Ovary (tissue), 9 donors: ENCODE data around the gene FRMD4A. TPM values are rescaled to one million over a fixed set of nuclear protein-coding genes. Genes with fewer than 3 reads are reported as not detected.

Experiments used
- DNase-seq, 5 donors: peaks; one replicate each; pipeline ENCODE4 v3.0.0-alpha.2; 2019 to 2020
- H3K27ac ChIP-seq, 2 donors: fragments of 200-600 bp; one replicate each; pipeline versions ENCODE4 v1.5.1 to v1.8.0; 2019 to 2022
- H3K27me3 ChIP-seq: fragments of 200-600 bp; one replicate; pipeline ENCODE4 v1.8.0; 2022
- H3K36me3 ChIP-seq: fragments of 200-600 bp; sonication (generic); one replicate; pipeline ENCODE4 v1.5.1; 2019
- H3K4me1 ChIP-seq: one replicate; pipeline ENCODE4 v1.8.1; 2013; ENCODE audit warnings: mild to moderate bottlenecking, moderate library complexity; ENCODE audit not compliant: insufficient read depth
- H3K4me3 ChIP-seq: fragments of 200-600 bp; sonication (generic); one replicate; pipeline ENCODE4 v1.5.1; 2017
- H3K9me3 ChIP-seq, 2 donors: fragments of 200-600 bp in 1 of 2; sonication (generic) in 1 of 2; one replicate each; pipeline versions ENCODE4 v1.5.1 to v1.8.1; 2013 to 2019; ENCODE audit warnings: mild to moderate bottlenecking in 1 of 2, moderate library complexity in 1 of 2
- CTCF ChIP-seq, 3 donors: fragments of 450-650 bp in 2 of 3; fragments of 200-600 bp in 1 of 3; IDR thresholded peaks; one replicate each; pipeline versions ENCODE4 v1.5.1 to v1.8.0; 2016 to 2022; ENCODE audit warnings: antibody characterized with exemption in 3 of 3, mild to moderate bottlenecking in 1 of 3
- EP300 ChIP-seq: sonication (generic); formaldehyde crosslinking; IDR thresholded peaks from one replicate; pipeline ENCODE4 v1.6.1; 2017; ENCODE audit warnings: antibody characterized with exemption
- POLR2A ChIP-seq: fragments of 450-650 bp; IDR thresholded peaks from one replicate; pipeline ENCODE4 v1.6.1; 2017; ENCODE audit warnings: antibody characterized with exemption, mild to moderate bottlenecking, moderate library complexity
- WGBS, 3 donors: extraction: QIAGEN DNeasy Blood & Tissue Kit in 1 of 3; methylation state at CpG; one replicate each; pipeline versions ENCODE4 v1.1.5 to v1.1.7; 2013 to 2017; 5-methylcytosine and 5-hydroxymethylcytosine counted together
- intact Hi-C, 4 donors: fragments of 100-400 bp; cut with DNase I; formaldehyde crosslinking; loops; one replicate each; pipeline versions ENCODE4 v1.11.0 to v1.15.1; 2022 to 2023
- polyA plus RNA-seq, 2 donors: library from polyadenylated mRNA; stranded (reverse); fragments of 200-250 nt in 1 of 2; fragments of 350-450 nt in 1 of 2; fragmentation: Illumina TruSeq in 1 of 2; extraction: RNeasy Lipid Tissue Mini Kit (QIAGEN cat#74804) in 1 of 2; gene quantifications; one replicate each; pipeline ENCODE4 v1.2.3, GENCODE V29; 2013 to 2014
- total RNA-seq, 7 donors: library from RNA; depleted of rRNA in 2 of 7; stranded (reverse); fragments of >200 nt in 2 of 7; fragmentation: NEBNext Ultra II Directional in 3 of 7; extraction: Animal tissue kit (Norgen Biotek cat#: 25700) in 3 of 7; gene quantifications; one replicate each; pipeline versions ENCODE4 v1.1.0 to v1.2.4, GENCODE V29; 2016 to 2023
- donor health status: DM: no; HTN: no; CAD: no; lungs with moderate emphysema.
- donor health status: DM: no; HTN: no; CAD: no.
- donor health status: Bipolar disorder and iron deficiency.
- donor health status: DM: yes; HTN: yes; CAD: no.
- donor health status: DM: no; HTN: no; CAD: no.
- donor health status: DM: yes; HTN: yes; CAD: no.

FRMD4A gene
- total and polyA plus RNA-seq, 9 donors: 5.5 to 24.7 (median 11.3) TPM

- intact Hi-C loops: no loop called here
- TF ChIP-seq CTCF (IDR thresholded peaks at IDR 0.05) (no peak), POLR2A (no peak), EP300 (no peak)
- Histone ChIP-seq H3K27ac (no peak overlapping the region), H3K27me3 (no peaks in the 10 kb centered on the region), H3K4me1 (no peaks in the 10 kb centered on the region), H3K36me3 (no peaks in the 10 kb centered on the region), H3K4me3 (no peak overlapping the region), H3K9me3 (no peaks in the 10 kb centered on the region)
- no peak for DNase-seq
- WGBS, 3 donors: 59 to 79% (median 61%) methylated on average over 4 of the region's 4 CpGs
These were observed 414.3 kb downstream of the FRMD4A start for GRCh38 chr10:13916384-13916947.

GRCh38 chr10:13915710-13916109 lies 415.0 kb downstream of the FRMD4A start:
- intact Hi-C loops: no loop called here
- no peak for DNase-seq
- Histone ChIP-seq H3K9me3 (no peaks in the 10 kb centered on the region), H3K4me1 (no peaks in the 10 kb centered on the region), H3K36me3 (no peaks in the 10 kb centered on the region), H3K4me3 (no peak overlapping the region), H3K27ac (no peak overlapping the region), H3K27me3 (no peaks in the 10 kb centered on the region)
- WGBS, 3 donors: 83 to 95% (median 94%) methylated on average over 7 of the region's 7 CpGs
- no peak for TF ChIP-seq CTCF (IDR thresholded peaks at IDR 0.05)
- no peak for TF ChIP-seq EP300
- no peak for TF ChIP-seq POLR2A

- H3K9me3 ChIP-seq: no peaks in the 10 kb centered on the region
- no peaks in the 10 kb centered on the region for H3K36me3 ChIP-seq
- H3K27ac ChIP-seq: no peak overlapping the region
- no peak for TF ChIP-seq EP300
- no peak for TF ChIP-seq CTCF (IDR thresholded peaks at IDR 0.05)
- no peak for TF ChIP-seq POLR2A
- H3K4me3 ChIP-seq: no peak overlapping the region
- H3K27me3 ChIP-seq: no peaks in the 10 kb centered on the region
- no peak for DNase-seq
- no peaks in the 10 kb centered on the region for H3K4me1 ChIP-seq
- WGBS, 3 donors: 70 to 76% (median 74%) methylated on average over 5 of the region's 5 CpGs
- intact Hi-C loops: no loop called here
These were observed 416.8 kb downstream of the FRMD4A start for GRCh38 chr10:13913897-13914296.

GRCh38 chr10:13911821-13912520 lies 418.8 kb downstream of the FRMD4A start:
- no peak for DNase-seq
- Histone ChIP-seq H3K27me3 (no peaks in the 10 kb centered on the region), H3K4me1 (no peaks in the 10 kb centered on the region), H3K36me3 (no peaks in the 10 kb centered on the region), H3K4me3 (no peak overlapping the region), H3K27ac (no peak overlapping the region), H3K9me3 (no peaks in the 10 kb centered on the region)
- 91 to 95% (median 92%) methylated on average over 2 of the region's 2 CpGs for WGBS, 3 donors
- TF ChIP-seq EP300 (no peak), CTCF (IDR thresholded peaks at IDR 0.05) (no peak), POLR2A (no peak)
- intact Hi-C loops: no loop called here
